GM23338 (cell line): ENCODE data around the gene EPHX1. TPM values are rescaled to one million over a fixed set of nuclear protein-coding genes. Genes with fewer than 3 reads are reported as not detected.

Source experiments
- ATAC-seq: fragments of 200-7000 bp; cut with Tn5 transposase; 3 replicates; pipeline ENCODE4 v1.9.1; 2020
- DNase-seq: peaks from one replicate; pipeline ENCODE4 v3.0.0-alpha.2; 2015; ENCODE audit warnings: low spot score
- H2AFZ ChIP-seq: fragments of 200-600 bp; sonication (generic); 2 replicates; pipeline ENCODE4 v1.8.0; 2016; ENCODE audit warnings: antibody characterized with exemption, mild to moderate bottlenecking, moderate library complexity
- H3F3A ChIP-seq: fragments of 200-600 bp; sonication (generic); replicated peaks from 2 replicates; pipeline ENCODE4 v1.8.0; 2017; ENCODE audit warnings: antibody characterized with exemption, mixed run types, low read depth
- H3K27ac ChIP-seq: fragments of 200-600 bp; sonication (generic); 2 replicates; pipeline ENCODE4 v1.6.1; 2016; ENCODE audit warnings: low read depth
- H3K27me3 ChIP-seq: fragments of 200-600 bp; sonication (generic); 2 replicates; pipeline ENCODE4 v1.8.0; 2016; ENCODE audit warnings: mild to moderate bottlenecking, mixed run types, moderate library complexity; ENCODE audit not compliant: insufficient read depth
- H3K36me3 ChIP-seq: fragments of 200-600 bp; sonication (generic); 2 replicates; pipeline ENCODE4 v1.8.0; 2016; ENCODE audit warnings: mild to moderate bottlenecking; ENCODE audit not compliant: insufficient read depth
- H3K4me1 ChIP-seq: fragments of 200-600 bp; sonication (generic); 2 replicates; pipeline ENCODE4 v1.8.0; 2016; ENCODE audit warnings: mild to moderate bottlenecking, moderate library complexity; ENCODE audit not compliant: insufficient read depth
- H3K4me2 ChIP-seq: fragments of 200-600 bp; sonication (generic); 2 replicates; pipeline ENCODE4 v1.7.1; 2017; ENCODE audit warnings: mixed run types
- H3K4me3 ChIP-seq: fragments of 200-600 bp; sonication (generic); 2 replicates; pipeline ENCODE4 v1.6.1; 2016; ENCODE audit warnings: mixed run types
- H3K79me2 ChIP-seq: fragments of 200-600 bp; sonication (generic); replicated peaks from 2 replicates; pipeline ENCODE4 v1.8.0; 2017; ENCODE audit warnings: mild to moderate bottlenecking; ENCODE audit not compliant: insufficient read depth
- H3K9me2 ChIP-seq: fragments of 200-600 bp; sonication (generic); 2 replicates; pipeline ENCODE4 v1.8.0; 2017; ENCODE audit not compliant: insufficient read depth
- H4K20me1 ChIP-seq: fragments of 200-600 bp; sonication (generic); replicated peaks from 2 replicates; pipeline ENCODE4 v1.8.0; 2017; ENCODE audit warnings: mild to moderate bottlenecking; ENCODE audit not compliant: insufficient read depth
- H3K27ac Mint-ChIP-seq: 2 replicates; pipeline ENCODE4 v1.8.0; 2020; ENCODE audit warnings: inconsistent platforms, mild to moderate bottlenecking, moderate library complexity, mixed read lengths
- H3K27me3 Mint-ChIP-seq: 3 replicates; pipeline ENCODE4 v1.8.0; 2022; ENCODE audit warnings: low read depth, mild to moderate bottlenecking, moderate library complexity, mixed read lengths, inconsistent platforms; ENCODE audit not compliant: insufficient read depth, poor library complexity
- H3K36me3 Mint-ChIP-seq: 3 replicates; pipeline ENCODE4 v1.8.0; 2021; ENCODE audit warnings: low read depth, mild to moderate bottlenecking, inconsistent platforms, moderate library complexity, mixed read lengths
- H3K4me1 Mint-ChIP-seq: 3 replicates; pipeline ENCODE4 v1.8.0; 2020; ENCODE audit warnings: mild to moderate bottlenecking, inconsistent platforms, mixed read lengths
- H3K4me3 Mint-ChIP-seq: 3 replicates; pipeline ENCODE4 v1.8.0; 2021; ENCODE audit warnings: moderate library complexity, mild to moderate bottlenecking, inconsistent platforms, mixed read lengths
- H3K9me3 Mint-ChIP-seq: 3 replicates; pipeline ENCODE4 v1.8.0; 2020; ENCODE audit warnings: moderate library complexity, mild to moderate bottlenecking, inconsistent platforms, mixed read lengths
- CREB1 ChIP-seq: fragments of 250-450 bp; sonication (Bioruptor Pico); IDR thresholded peaks from 2 replicates; pipeline ENCODE4 v1.5.0; 2020; ENCODE audit warnings: low read depth, mild to moderate bottlenecking, moderate library complexity
- CTCF ChIP-seq, 2 experiments: fragments of 200-600 bp in 1 of 2; sonication (generic) in 1 of 2; conservative IDR thresholded peaks; 2 replicates each; pipeline versions ENCODE4 v1.5.1 to v1.6.1; 2016 to 2017; ENCODE audit warnings: antibody characterized with exemption in 2 of 2, low read depth in 2 of 2, mild to moderate bottlenecking in 2 of 2, moderate library complexity in 1 of 2
- ETS1 ChIP-seq: IDR thresholded peaks from 2 replicates; pipeline ENCODE4 v1.6.1; 2016; ENCODE audit warnings: antibody characterized with exemption
- EZH2 ChIP-seq: fragments of 200-600 bp; sonication (generic); IDR thresholded peaks from one replicate; pipeline ENCODE4 v1.8.0; 2017; ENCODE audit warnings: antibody characterized with exemption, mild to moderate bottlenecking, low read depth; ENCODE audit not compliant: unreplicated experiment
- EZH2phosphoT487 ChIP-seq: fragments of 200-600 bp; sonication (generic); IDR thresholded peaks from one replicate; pipeline ENCODE4 v1.8.1; 2018; ENCODE audit warnings: antibody characterized with exemption; ENCODE audit not compliant: unreplicated experiment
- JUNB ChIP-seq: IDR thresholded peaks from one replicate; pipeline ENCODE4 v1.6.1; 2016; ENCODE audit warnings: antibody characterized with exemption; ENCODE audit not compliant: unreplicated experiment
- NANOG ChIP-seq: IDR thresholded peaks from 2 replicates; pipeline ENCODE4 v1.6.1; 2016; ENCODE audit warnings: antibody characterized with exemption, borderline replicate concordance
- POLR2AphosphoS5 ChIP-seq: IDR thresholded peaks from 2 replicates; pipeline ENCODE4 v1.6.1; 2016; ENCODE audit warnings: antibody characterized with exemption, low read depth
- REST ChIP-seq: IDR thresholded peaks from one replicate; pipeline ENCODE4 v1.6.1; 2018; ENCODE audit warnings: antibody characterized with exemption; ENCODE audit not compliant: unreplicated experiment
- STAT1 ChIP-seq: IDR thresholded peaks from one replicate; pipeline ENCODE4 v1.6.1; 2016; ENCODE audit warnings: antibody characterized with exemption; ENCODE audit not compliant: unreplicated experiment
- ZNF114 ChIP-seq: fragments of 250-450 bp; sonication (Bioruptor Pico); IDR thresholded peaks from 2 replicates; pipeline ENCODE4 v1.5.0; 2020; ENCODE audit warnings: mild to moderate bottlenecking, moderate library complexity
- ZNF331 ChIP-seq: fragments of 250-450 bp; sonication (Bioruptor Pico); IDR thresholded peaks from 2 replicates; pipeline ENCODE4 v1.5.0; 2020; ENCODE audit warnings: low read depth, mild to moderate bottlenecking, moderate library complexity
- ZNF462 ChIP-seq: fragments of 250-450 bp; sonication (Bioruptor Pico); IDR thresholded peaks from 2 replicates; pipeline ENCODE4 v1.5.0; 2020; ENCODE audit warnings: mild to moderate bottlenecking, moderate library complexity
- polyA plus RNA-seq: library from polyadenylated mRNA; unstranded; fragments of >200 nt; fragmentation: Nextera tagmentation; extraction: Ambion mirVana; gene quantifications from 2 replicates; pipeline ENCODE4 v1.2.1, GENCODE V29; 2016
- total RNA-seq: library from RNA; depleted of rRNA; stranded (reverse); fragments of >200 nt; shearing (Covaris generic); gene quantifications from 2 replicates; pipeline ENCODE4 v1.2.3, GENCODE V29; 2014

The EPHX1 gene
- total and polyA plus RNA-seq, 2 experiments from 2014 or later, result 15.3 to 46.5 TPM

GRCh38 chr1:225880222-225880588 is 70.3 kb downstream of the EPHX1 start:
- peaks cover 27% of the 10 kb centered on the region for H3K27me3 Mint-ChIP-seq

More at GRCh38 chr1:225880222-225880588, 70.3 kb downstream of the EPHX1 start:
- peaks cover 47% of the 10 kb centered on the region for H3K4me1 Mint-ChIP-seq
- TF ChIP-seq REST, result no peak
- no peak for TF ChIP-seq ZNF331 (CRISPR knock-in tag)
- TF ChIP-seq ETS1, result no peak
- no peak for TF ChIP-seq EZH2
- no peak for TF ChIP-seq NANOG
- no peak for TF ChIP-seq EZH2phosphoT487
- TF ChIP-seq POLR2AphosphoS5, result no peak
- no peak for TF ChIP-seq JUNB
- TF ChIP-seq ZNF462 (CRISPR knock-in tag), result no peak
- TF ChIP-seq CTCF (conservative IDR thresholded peaks at IDR 0.05; ENCODE audit: low read depth in 2 of 2), result no peak
- TF ChIP-seq STAT1, result no peak
- no peak for TF ChIP-seq CREB1
- no peak for TF ChIP-seq ZNF114
- Histone ChIP-seq H2AFZ (no peak overlapping the region), H3K4me3 (peak overlapping the region; percentile 94), H3K4me1 (peaks cover 31% of the 10 kb centered on the region), H3K4me2 (peak overlapping the region; percentile 96), H3K27me3 (no peaks in the 10 kb centered on the region), H3K9me2 (no peaks in the 10 kb centered on the region), H3K27ac (no peak overlapping the region), H3K79me2 (peaks cover 63% of the 10 kb centered on the region), H3K36me3 (peaks cover 14% of the 10 kb centered on the region; the same call in 1 of the 2 replicates), H3F3A (0 out of 2 replicates have a peak, but pooled peaks cover 8% of the 10 kb centered on the region), H4K20me1 (peaks cover 11% of the 10 kb centered on the region)
- H3K4me3 Mint-ChIP-seq, result peak overlapping the region; percentile 84; the same call in 2 of the 3 replicates
- ATAC-seq (no peak), DNase-seq (no peak)
- H3K9me3 Mint-ChIP-seq, result no peaks in the 10 kb centered on the region
- peaks cover 30% of the 10 kb centered on the region for H3K36me3 Mint-ChIP-seq
- H3K27ac Mint-ChIP-seq, result no peak overlapping the region
